Measurements from ENCODE around the gene CDA. TPM values are rescaled to one million over a fixed set of nuclear protein-coding genes. Genes with fewer than 3 reads are reported as not detected.

Gene CDA
- 0.85 TPM in 1 of 2 replicates, not detected in the other for total RNA-seq

GRCh38 chr1:20588634-20589225 is at the start of gene CDA:
Gene CDA (plus strand): TSS chr1:20589097. CDS start chr1:20589130, 33 bp downstream.

GRCh38 chr1:20551945-20552727 is 36.8 kb upstream of the CDA start, which contains the start of gene FAM43B:
Gene FAM43B (plus strand): TSS chr1:20552573. CDS start chr1:20552974, 401 bp downstream.

GRCh38 chr1:20633190-20634064 is 44.5 kb downstream of the CDA start, which contains the start of gene PINK1:
Gene PINK1 (plus strand): TSS chr1:20633458. CDS start chr1:20633549, 91 bp downstream.

GRCh38 chr1:20661207-20662109 is 72.6 kb downstream of the CDA start, which contains the start of gene DDOST:
Gene DDOST (minus strand): TSS chr1:20661369. CDS start chr1:20661350, 19 bp downstream.

Other genes with a start within 250 kb of the CDA start
- gene CAMK2N1, start 102.9 kb upstream of the CDA start, total RNA-seq = 5.1 and 8.6 TPM in 2 replicates
- 22.6 and 31.2 TPM in 2 replicates for gene MUL1, start 80.9 kb upstream of the CDA start, total RNA-seq
- 0.28 TPM in 1 of 2 replicates, not detected in the other for gene FAM43B, start 36.5 kb upstream of the CDA start, total RNA-seq
- 54.6 and 96.1 TPM in 2 replicates for gene PINK1, start 44.4 kb downstream of the CDA start, total RNA-seq
- gene DDOST, start 72.3 kb downstream of the CDA start, total RNA-seq = 228 and 388 TPM in 2 replicates
- gene KIF17, start 128.9 kb downstream of the CDA start, total RNA-seq = 1.3 and 5.1 TPM in 2 replicates
- 4.0 and 10.7 TPM in 2 replicates for gene SH2D5, start 143.6 kb downstream of the CDA start, total RNA-seq
- 173 and 196 TPM in 2 replicates for gene HP1BP3, start 198.2 kb downstream of the CDA start, total RNA-seq